RCC 7860 (cell line): ENCODE measurements around the gene CCDC183.
"Not testable (repeated sequence)": the region's sequence is repeated elsewhere in the genome, so short reads cannot be mapped to it uniquely, and the experiment has no call there.

ENCODE experiments used
- DNase-seq: peaks from one replicate; pipeline ENCODE4 v3.0.0-alpha.2; 2015; ENCODE audit warnings: low spot score
- FAIRE-seq: peaks from 2 replicates; lab custom pipeline; 2012; peaks lifted over from hg19 to GRCh38; lab: Jason Lieb, UNC

Gene CCDC183

GRCh38 chr9:136784249-136784996, 11.7 kb upstream of the CCDC183 start:
- peak; percentile 80 for FAIRE-seq

GRCh38 chr9:136784997-136785361, 11.2 kb upstream of the CCDC183 start:
- DNase-seq (peak; percentile 95), FAIRE-seq (no peak)

More at GRCh38 chr9:136784249-136784996, 11.7 kb upstream of the CCDC183 start:
- DNase-seq: no peak

GRCh38 chr9:136785565-136786355, 10.4 kb upstream of the CCDC183 start:
- peak; percentile 90 for FAIRE-seq
- peak; percentile 91 for DNase-seq

- FAIRE-seq: no peak
- no peak for DNase-seq
Measured at GRCh38 chr9:136786451-136786850, 9.7 kb upstream of the CCDC183 start.

- not testable (repeated sequence) for DNase-seq
- peak; percentile 57 for FAIRE-seq
Measured at GRCh38 chr9:136786983-136787382, 9.2 kb upstream of the CCDC183 start.

- FAIRE-seq: peak; percentile 46
- DNase-seq: peak; percentile 76
Measured at GRCh38 chr9:136787690-136788400, 8.3 kb upstream of the CCDC183 start.

- FAIRE-seq (peak; percentile 94), DNase-seq (peak; percentile 92)
Measured at GRCh38 chr9:136788644-136789522, 7.3 kb upstream of the CCDC183 start.

GRCh38 chr9:136789523-136789937, 6.6 kb upstream of the CCDC183 start:
- peak; percentile 89 for DNase-seq
- FAIRE-seq: no peak

GRCh38 chr9:136790640-136791515, 5.3 kb upstream of the CCDC183 start, which contains the start of gene TMEM141:
TSS of gene TMEM141 (plus strand) at chr9:136791344. CDS start at chr9:136791371, 27 bp downstream.
- DNase-seq (peak; percentile 99), FAIRE-seq (peak; percentile 73)

- DNase-seq (peak; percentile 44), FAIRE-seq (no peak)
Measured at GRCh38 chr9:136791516-136792276, 4.4 kb upstream of the CCDC183 start.

- DNase-seq (peak; percentile 46), FAIRE-seq (no peak)
Measured at GRCh38 chr9:136792321-136793085, 3.6 kb upstream of the CCDC183 start.

GRCh38 chr9:136793086-136793946, 2.8 kb upstream of the CCDC183 start:
- DNase-seq (peak; percentile 44), FAIRE-seq (no peak)

GRCh38 chr9:136794281-136794999, 1.7 kb upstream of the CCDC183 start:
- no peak for DNase-seq
- no peak for FAIRE-seq

GRCh38 chr9:136795000-136795348, 1.2 kb upstream of the CCDC183 start:
- DNase-seq (no peak), FAIRE-seq (no peak)

- FAIRE-seq (peak; percentile 76), DNase-seq (peak; percentile 67)
Measured at GRCh38 chr9:136796775-136797347, 723 bp downstream of the CCDC183 start.

GRCh38 chr9:136798708-136799078, 2.6 kb downstream of the CCDC183 start:
- DNase-seq (no peak), FAIRE-seq (no peak)
